ENCODE measurements around the gene EVA1A. TPM values are rescaled to one million over a fixed set of nuclear protein-coding genes. Genes with fewer than 3 reads are reported as not detected.

Gene EVA1A
- polyA plus RNA-seq, 5 donors: 25.2 to 36.4 (median 30.1) TPM

DNA sequence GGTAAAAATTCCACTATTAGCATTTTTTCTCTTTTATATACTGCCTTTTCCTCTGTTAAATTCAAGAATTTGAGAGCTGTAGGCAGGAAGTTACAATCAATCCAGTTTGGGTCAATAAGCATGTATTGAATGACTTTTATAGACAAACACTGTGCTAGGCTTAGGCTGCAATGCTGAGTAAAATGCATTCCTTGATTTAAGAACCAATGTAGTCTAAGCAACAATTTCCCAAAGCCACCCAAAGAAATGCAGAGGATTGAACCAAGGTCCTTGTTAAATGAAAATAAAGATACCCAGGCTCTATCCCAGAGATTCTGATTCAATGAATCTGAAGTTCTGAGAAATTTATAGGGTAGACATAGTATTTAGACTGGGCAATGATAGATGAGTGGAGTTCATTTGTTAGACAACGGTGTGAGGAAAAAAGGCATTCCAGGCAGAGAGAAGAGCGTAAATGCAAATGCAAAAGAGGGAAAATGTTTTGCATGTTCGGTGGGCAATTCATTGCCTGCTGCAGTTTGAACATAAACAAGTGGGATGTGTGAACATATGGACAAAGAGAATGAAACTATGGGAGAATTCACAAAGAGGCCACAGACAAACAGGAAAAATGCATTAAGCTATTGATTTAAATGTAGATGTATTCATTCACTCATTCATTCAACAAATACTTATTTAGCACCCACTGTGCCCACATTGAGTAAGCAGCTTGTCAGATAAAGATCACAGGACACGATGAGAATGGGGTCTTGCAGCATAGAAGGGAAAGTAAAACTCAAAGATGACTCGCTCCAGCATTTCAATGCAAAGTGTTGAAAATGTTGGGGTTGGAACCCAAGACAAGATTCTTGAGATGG, 107.1 kb downstream of the EVA1A start:
- DNase-seq: no peak

DNA sequence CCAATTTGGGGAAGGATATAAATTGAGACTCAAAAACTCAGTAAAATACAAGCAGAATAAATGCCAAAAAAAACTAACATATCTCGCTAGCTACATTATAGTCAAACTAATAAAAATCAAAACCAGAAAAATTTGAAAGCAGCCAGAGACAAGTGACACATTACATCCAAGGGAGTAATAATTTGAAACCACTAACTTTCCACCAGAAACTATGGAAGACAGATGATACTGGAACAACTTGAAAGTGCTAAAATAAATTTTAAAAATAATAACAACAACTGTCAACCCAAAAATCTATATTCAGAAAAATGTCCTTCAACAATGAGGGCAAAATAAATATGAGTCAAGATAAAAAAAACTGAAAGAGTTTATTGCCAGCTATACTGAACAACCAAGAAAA, 110.7 kb downstream of the EVA1A start:
- no peak for DNase-seq

GRCh38 chr2:75447176-75447575, 113.6 kb downstream of the EVA1A start:
- no peak for DNase-seq

Other genes with a start within 250 kb of the EVA1A start
- 10 to 100 TPM; 42.7 to 64.7 (median 55.9) TPM for gene MRPL19, start 85.8 kb upstream of the EVA1A start, polyA plus RNA-seq (ENCODE audit: insufficient read depth in 1 of 5, insufficient read length in 5 of 5, low replicate concordance in 1 of 5)
- gene GCFC2, start 150.0 kb upstream of the EVA1A start, polyA plus RNA-seq (ENCODE audit: insufficient read depth in 1 of 5, insufficient read length in 5 of 5, low replicate concordance in 1 of 5): 10 to 100 TPM; 28.4 to 55.7 (median 44.7) TPM